IPS-18a (cell line): ENCODE measurements around the gene PRR5L.
"Not testable (repeated sequence)": the region's sequence is repeated elsewhere in the genome, so short reads cannot be mapped to it uniquely, and the experiment has no call there.

Source experiments
- H3K27ac ChIP-seq: one replicate; pipeline ENCODE4 v1.5.1; 2013; ENCODE audit warnings: low read length
- H3K27me3 ChIP-seq: one replicate; pipeline ENCODE4 v1.6.1; 2013; ENCODE audit warnings: mild to moderate bottlenecking, low read length; ENCODE audit not compliant: control insufficient read depth, insufficient read depth
- H3K36me3 ChIP-seq: one replicate; pipeline ENCODE4 v1.6.1; 2013; ENCODE audit warnings: low read depth, low read length; ENCODE audit not compliant: control insufficient read depth
- H3K4me1 ChIP-seq: one replicate; pipeline ENCODE4 v1.6.1; 2013; ENCODE audit warnings: low read depth, low read length; ENCODE audit not compliant: control insufficient read depth
- H3K4me3 ChIP-seq: one replicate; pipeline ENCODE4 v1.5.1; 2013; ENCODE audit warnings: low read length
- H3K9ac ChIP-seq: one replicate; pipeline ENCODE4 v1.6.1; 2013; ENCODE audit warnings: mild to moderate bottlenecking, low read length, moderate library complexity
- H3K9me3 ChIP-seq: one replicate; pipeline ENCODE4 v1.6.1; 2013; ENCODE audit warnings: low read depth, low read length; ENCODE audit not compliant: control insufficient read depth

Gene PRR5L

GRCh38 chr11:36311926-36312595 is 16.0 kb downstream of the PRR5L start:
- H3K9ac ChIP-seq, result no peak overlapping the region
- no peaks in the 10 kb centered on the region for H3K36me3 ChIP-seq
- no peaks in the 10 kb centered on the region for H3K27me3 ChIP-seq
- H3K9me3 ChIP-seq, result no peaks in the 10 kb centered on the region
- H3K4me1 ChIP-seq, result no peaks in the 10 kb centered on the region
- H3K27ac ChIP-seq, result no peak overlapping the region
- no peak overlapping the region for H3K4me3 ChIP-seq

DNA sequence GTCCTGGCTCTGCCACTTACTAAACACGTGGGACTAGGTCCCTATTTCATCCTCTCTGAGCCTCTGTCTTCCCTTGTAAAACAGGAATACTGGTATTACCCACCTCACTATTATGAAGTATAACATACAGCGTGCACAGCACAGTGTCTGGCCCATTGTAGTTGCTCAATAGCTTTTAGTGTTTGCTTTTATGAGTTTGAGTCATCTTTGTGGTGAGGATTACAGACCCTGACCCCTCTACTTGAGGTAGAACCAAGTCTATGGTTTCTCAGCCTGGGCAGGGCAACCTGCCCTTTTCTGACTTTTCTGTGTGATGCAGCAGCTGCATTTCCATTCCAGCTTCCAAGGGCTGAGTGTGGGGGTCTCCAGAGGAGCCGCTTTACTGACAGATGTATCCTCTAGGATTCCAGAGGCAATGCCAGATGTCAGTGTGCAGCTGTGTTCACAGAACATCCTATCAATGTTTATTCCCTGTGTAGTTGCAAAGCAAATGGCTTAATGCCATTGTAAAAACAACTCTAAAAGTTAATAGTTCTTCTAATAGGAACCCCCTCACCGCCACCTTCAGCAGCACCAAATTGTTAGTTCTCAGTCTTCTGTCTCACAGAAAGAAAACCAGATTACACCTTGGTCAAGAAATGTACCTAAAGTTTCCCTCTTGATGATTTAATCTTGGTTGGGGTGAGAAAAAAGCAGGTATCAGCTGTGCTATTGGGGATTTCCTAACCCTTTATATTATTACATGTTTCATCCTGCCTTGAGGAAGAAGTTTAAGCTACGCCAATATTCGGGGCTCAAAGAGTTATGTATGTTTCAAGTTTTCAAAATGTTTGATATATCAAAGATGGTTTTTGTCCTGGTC is 16.8 kb downstream of the PRR5L start:
- Histone ChIP-seq H3K4me3 (no peak overlapping the region), H3K27ac (no peak overlapping the region), H3K9me3 (no peaks in the 10 kb centered on the region), H3K27me3 (no peaks in the 10 kb centered on the region), H3K4me1 (no peaks in the 10 kb centered on the region), H3K36me3 (no peaks in the 10 kb centered on the region), H3K9ac (no peak overlapping the region)

GRCh38 chr11:36313750-36314433 is 17.8 kb downstream of the PRR5L start:
- no peaks in the 10 kb centered on the region for H3K27me3 ChIP-seq
- no peaks in the 10 kb centered on the region for H3K9me3 ChIP-seq
- no peaks in the 10 kb centered on the region for H3K36me3 ChIP-seq
- H3K9ac ChIP-seq, result no peak overlapping the region
- no peak overlapping the region for H3K4me3 ChIP-seq
- H3K27ac ChIP-seq, result no peak overlapping the region
- peaks cover 8% of the 10 kb centered on the region for H3K4me1 ChIP-seq

DNA sequence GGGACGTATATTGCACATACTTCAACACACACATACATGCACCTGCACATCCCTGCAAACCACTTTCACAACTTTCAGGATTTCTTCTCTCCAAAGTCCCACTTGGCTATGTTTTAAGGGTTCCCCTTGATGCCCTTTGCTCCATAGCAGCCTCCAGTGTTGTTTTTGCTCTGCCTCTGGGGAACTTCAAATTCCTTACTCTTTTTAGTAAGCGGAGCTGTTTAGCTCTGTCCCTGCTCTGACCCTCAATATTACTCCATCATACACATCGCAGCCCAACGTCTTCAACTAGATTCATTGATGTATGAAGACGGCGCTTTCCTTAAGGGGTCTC is 18.3 kb downstream of the PRR5L start:
- Histone ChIP-seq H3K4me1 (peaks cover 13% of the 10 kb centered on the region), H3K27ac (no peak overlapping the region), H3K9ac (no peak overlapping the region), H3K27me3 (no peaks in the 10 kb centered on the region), H3K9me3 (no peaks in the 10 kb centered on the region), H3K36me3 (no peaks in the 10 kb centered on the region), H3K4me3 (no peak overlapping the region)

GRCh38 chr11:36316049-36316448 is 20.0 kb downstream of the PRR5L start:
- H3K9me3 ChIP-seq, result no peaks in the 10 kb centered on the region
- no peak overlapping the region for H3K4me3 ChIP-seq
- no peak overlapping the region for H3K27ac ChIP-seq
- H3K9ac ChIP-seq, result no peak overlapping the region
- H3K36me3 ChIP-seq, result no peaks in the 10 kb centered on the region
- H3K27me3 ChIP-seq, result no peaks in the 10 kb centered on the region
- peaks cover 14% of the 10 kb centered on the region for H3K4me1 ChIP-seq

- no peaks in the 10 kb centered on the region for H3K9me3 ChIP-seq
- no peak overlapping the region for H3K4me3 ChIP-seq
- no peaks in the 10 kb centered on the region for H3K27me3 ChIP-seq
- no peaks in the 10 kb centered on the region for H3K36me3 ChIP-seq
- peaks cover 14% of the 10 kb centered on the region for H3K4me1 ChIP-seq
- H3K27ac ChIP-seq, result no peak overlapping the region
- H3K9ac ChIP-seq, result no peak overlapping the region
Observed at GRCh38 chr11:36317992-36318391, 21.9 kb downstream of the PRR5L start.

DNA sequence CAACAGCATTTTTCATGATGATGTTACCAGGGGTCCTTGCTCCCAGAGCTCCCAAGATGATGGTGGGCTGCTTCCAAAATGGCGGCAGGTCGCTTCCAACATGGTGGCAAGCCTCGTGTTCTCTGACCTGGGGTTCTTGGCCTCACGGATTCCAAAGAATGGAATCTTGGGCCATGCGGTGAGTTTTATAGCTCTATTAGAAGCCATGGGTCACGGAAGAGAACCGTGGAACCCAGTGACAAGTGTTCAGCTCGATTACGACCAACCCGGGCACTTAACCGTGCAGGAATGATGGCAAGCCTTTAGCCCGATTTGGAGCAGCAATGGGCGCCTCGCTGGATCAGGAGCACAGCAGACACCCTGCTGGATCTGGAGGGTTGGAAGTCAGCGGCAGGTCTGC is 28.9 kb downstream of the PRR5L start:
- not testable (repeated sequence) for H3K27ac ChIP-seq, H3K36me3 ChIP-seq, H3K4me3 ChIP-seq, H3K9ac ChIP-seq, H3K27me3 ChIP-seq, H3K9me3 ChIP-seq
- peaks cover 15% of the 10 kb centered on the region for H3K4me1 ChIP-seq

DNA sequence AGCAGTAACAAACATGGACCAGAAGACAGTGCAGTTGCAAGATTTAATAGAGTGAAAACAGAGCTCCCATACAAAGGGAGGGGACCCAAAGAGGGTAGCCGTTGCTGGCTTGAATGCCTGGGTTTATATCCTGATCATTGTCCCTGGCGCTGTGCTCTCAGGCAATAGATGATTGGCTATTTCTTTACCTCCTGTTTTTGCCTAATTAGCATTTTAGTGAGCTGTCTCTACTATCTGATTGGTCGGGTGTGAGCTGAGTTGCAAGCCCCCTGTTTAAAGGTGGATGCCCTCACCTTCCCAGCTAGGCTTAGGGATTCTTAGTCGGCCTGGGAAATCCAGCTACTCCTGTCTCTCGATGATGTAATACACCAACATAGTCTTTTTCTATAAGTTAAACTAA is 29.3 kb downstream of the PRR5L start:
- H3K36me3 ChIP-seq, H3K9ac ChIP-seq, H3K4me3 ChIP-seq, H3K9me3 ChIP-seq, H3K27ac ChIP-seq, H3K27me3 ChIP-seq: not testable (repeated sequence)
- peaks cover 15% of the 10 kb centered on the region for H3K4me1 ChIP-seq

DNA sequence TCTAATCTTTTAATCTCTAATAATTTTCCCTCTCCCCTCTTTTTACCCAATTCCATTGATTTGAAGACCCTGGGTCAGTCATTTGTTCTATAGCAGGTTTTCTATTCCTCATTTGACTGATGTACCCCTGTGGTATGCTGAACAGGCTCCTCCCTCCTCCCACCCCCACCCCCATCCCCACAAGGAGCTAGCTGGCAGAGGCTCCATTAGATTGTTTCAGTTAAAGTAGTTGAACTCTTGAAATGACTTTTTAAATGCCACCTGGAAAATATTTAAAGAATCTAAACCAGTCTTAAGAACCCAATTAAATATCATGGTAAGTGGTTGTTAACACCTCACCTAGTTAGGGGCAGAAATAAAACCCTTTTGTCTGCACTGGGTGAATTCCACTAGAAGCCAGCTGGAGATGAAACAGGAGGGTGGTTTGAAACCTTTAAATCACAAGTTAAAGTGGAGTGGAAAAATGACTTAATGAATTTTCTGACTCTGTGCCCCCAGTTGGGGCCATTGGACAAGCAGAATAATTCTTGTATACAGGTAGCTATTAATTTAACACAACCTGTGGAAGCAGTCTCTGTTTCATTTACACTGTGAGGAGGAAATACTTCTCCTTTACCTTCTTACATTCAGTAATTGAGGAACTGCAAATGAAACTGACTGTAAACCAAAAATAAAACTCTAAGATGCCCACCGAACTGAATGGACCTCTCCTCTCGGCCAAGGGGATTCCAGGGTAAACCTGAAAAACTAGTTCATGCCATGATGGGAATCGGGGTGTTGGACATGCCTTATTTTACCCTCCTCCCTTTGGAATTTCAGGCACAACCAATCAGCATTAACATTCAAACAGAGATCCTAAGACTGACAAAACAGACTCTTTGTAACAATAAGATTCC is 30.7 kb downstream of the PRR5L start:
- Histone ChIP-seq H3K4me1 (peaks cover 15% of the 10 kb centered on the region), H3K36me3 (no peaks in the 10 kb centered on the region), H3K9me3 (no peaks in the 10 kb centered on the region), H3K4me3 (no peak overlapping the region), H3K27me3 (no peaks in the 10 kb centered on the region), H3K27ac (no peak overlapping the region), H3K9ac (no peak overlapping the region)

DNA sequence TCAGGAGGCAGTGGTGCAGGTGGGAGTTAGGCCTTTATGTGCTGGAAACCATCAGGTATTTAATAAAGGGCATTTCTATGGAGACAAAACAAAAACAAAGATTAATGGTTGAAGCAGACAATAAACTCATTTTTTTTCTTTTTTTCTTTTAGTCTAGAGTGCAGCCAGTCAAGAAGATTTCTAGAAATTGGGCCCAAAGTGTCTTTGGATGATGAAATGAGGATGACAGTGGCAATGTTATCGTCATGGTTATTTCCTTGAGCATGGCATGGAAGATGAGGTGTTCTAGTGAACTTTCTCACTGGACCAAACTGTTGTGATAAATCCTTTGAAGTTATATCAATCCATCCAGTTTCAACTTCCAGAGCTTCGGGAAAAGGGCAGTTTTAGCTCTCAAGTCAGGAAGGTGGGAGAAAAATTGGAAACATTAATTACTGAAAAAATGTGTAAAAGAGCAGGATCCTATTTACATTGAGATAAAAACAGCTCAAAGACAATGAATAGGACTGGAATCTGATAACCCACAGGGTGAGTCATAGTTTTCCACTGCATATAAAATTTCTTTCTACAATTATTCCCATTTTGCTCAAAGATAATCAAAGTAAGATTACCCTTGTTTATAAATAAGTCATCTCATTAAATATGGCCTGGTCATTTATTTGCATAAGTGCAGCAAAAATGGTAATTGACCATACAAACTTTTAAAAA is 33.0 kb downstream of the PRR5L start:
- Histone ChIP-seq H3K27ac (no peak overlapping the region), H3K27me3 (no peaks in the 10 kb centered on the region), H3K9me3 (no peaks in the 10 kb centered on the region), H3K36me3 (no peaks in the 10 kb centered on the region), H3K9ac (no peak overlapping the region), H3K4me1 (peaks cover 15% of the 10 kb centered on the region), H3K4me3 (no peak overlapping the region)

DNA sequence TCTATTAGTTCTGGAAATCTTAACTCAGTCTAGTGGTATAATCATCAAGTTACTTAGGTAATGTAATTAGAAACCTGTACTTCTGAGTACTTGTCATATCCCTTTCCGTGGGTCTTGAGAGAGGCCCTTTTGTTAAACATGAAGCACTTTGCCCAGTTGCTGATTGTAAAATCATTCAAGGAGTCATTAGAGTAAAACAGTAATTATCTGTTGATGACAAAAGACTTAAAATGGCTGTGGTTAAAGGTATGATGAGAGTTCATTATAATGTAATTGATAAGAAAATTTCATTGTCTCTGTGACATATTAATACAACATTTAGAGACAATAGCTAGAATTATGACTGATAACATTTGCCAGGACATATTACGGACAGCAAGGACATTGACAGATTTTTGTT is 34.3 kb downstream of the PRR5L start:
- Histone ChIP-seq H3K4me3 (no peak overlapping the region), H3K27ac (no peak overlapping the region), H3K27me3 (no peaks in the 10 kb centered on the region), H3K9me3 (no peaks in the 10 kb centered on the region), H3K9ac (no peak overlapping the region), H3K4me1 (peaks cover 15% of the 10 kb centered on the region), H3K36me3 (no peaks in the 10 kb centered on the region)
